HG02571 (cell line): ENCODE results near the gene SUCLG1.
"Not testable (repeated sequence)": the region's sequence is repeated elsewhere in the genome, so short reads cannot be mapped to it uniquely, and the experiment has no call there.

Experiments
- ATAC-seq: cut with Tn5 transposase; IDR thresholded peaks from one replicate; pipeline ENCODE4 v1.9.1; 2021; ENCODE audit warnings: mild to moderate bottlenecking, moderate library complexity; ENCODE audit not compliant: unreplicated experiment

Gene SUCLG1

DNA sequence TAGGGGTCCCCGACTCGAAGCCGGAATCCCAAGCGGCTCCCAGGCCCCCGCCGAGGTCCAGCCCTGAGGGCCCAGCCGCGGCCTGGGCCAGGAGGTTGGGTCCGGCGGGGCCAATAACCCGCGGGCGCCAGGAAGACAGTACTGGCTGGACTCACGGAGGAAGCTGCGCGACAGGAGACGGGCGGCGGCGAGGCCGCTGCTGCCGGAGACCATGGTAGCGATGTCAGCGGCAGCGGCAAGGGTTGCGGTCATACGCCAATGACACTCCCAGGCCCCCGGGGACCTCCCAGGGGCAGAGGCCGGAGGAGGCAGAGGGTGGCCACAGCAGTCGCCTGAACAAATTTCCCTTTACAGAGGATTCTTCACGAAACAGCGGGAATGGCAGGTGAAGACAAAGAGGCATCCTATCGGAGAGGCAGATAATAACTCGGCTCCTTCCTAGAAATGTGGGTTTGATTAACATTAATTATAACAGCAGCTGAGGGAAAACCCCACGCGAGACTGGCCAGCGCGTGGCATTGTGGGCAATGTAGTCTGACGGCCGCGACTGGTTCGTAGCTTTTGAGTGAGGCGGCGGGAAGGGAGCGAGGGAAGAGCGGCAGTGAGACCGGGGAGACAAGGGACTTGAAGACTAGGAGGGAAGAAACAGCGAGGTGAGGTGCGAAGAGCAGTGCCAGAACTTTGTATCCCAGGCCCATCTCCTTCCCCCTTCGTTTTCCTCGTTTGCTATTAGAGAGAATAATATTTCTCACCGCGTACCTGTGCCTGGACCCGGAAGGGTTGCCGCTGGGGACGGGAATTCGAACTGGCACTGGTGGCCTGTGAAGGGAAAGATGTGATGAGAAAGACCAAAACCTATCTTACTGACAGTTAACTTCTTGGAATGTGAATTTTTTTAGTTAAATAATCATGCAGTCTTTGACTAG is at the start of gene SUCLG1:
TSS of gene SUCLG1 (minus strand) at position 263 of the 926 bp plus-strand sequence. CDS start at position 252, 11 bp downstream.
- ATAC-seq: peak; percentile 94

- ATAC-seq: no peak
These were observed 39.2 kb upstream of the SUCLG1 start for GRCh38 chr2:84498150-84498799.

DNA sequence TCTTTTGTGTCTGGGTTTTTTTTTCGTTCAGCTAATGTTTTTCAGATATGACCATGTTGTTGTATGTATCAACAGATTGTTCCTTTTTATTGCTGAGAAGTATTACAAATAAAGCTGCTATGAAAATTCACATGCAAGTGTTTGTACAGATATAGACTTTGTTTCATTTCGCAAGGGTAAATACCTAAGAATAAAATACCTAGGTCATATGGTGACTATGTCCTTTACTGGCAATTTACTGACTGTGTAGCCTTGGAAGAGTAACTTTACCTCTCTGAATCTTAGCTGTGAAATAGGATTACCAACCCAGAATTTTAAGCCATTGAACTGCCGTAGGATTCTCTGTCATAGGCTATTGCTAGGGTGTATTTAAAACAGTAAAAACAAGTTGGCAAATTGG is 38.2 kb upstream of the SUCLG1 start:
- no peak for ATAC-seq

GRCh38 chr2:84496386-84496785 is 37.3 kb upstream of the SUCLG1 start:
- no peak for ATAC-seq

GRCh38 chr2:84495539-84496146 is 36.6 kb upstream of the SUCLG1 start:
- peak; percentile 74 for ATAC-seq

- no peak for ATAC-seq
These were observed 35.0 kb upstream of the SUCLG1 start for GRCh38 chr2:84494070-84494469.

DNA sequence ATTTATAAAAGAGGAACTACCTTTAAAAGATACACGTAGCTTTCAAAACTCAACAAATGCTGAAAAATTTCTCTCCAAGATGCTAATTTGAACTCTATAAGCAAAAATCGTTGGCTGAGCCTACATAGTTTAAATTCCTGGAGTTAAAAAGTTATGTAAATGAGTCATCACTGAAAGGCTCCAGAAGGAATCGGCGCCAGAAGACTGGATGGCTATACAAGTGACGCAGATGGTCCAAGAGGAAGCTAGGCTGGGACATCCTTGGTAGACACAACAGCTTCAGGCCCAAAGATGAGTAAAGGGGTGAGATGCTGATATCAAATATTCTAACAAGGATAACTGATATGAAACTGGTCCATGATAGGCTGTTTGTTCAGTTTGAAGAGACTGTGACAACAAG is 34.4 kb upstream of the SUCLG1 start:
- ATAC-seq: no peak

- no peak for ATAC-seq
These were observed 33.5 kb upstream of the SUCLG1 start for GRCh38 chr2:84492571-84492970.

DNA sequence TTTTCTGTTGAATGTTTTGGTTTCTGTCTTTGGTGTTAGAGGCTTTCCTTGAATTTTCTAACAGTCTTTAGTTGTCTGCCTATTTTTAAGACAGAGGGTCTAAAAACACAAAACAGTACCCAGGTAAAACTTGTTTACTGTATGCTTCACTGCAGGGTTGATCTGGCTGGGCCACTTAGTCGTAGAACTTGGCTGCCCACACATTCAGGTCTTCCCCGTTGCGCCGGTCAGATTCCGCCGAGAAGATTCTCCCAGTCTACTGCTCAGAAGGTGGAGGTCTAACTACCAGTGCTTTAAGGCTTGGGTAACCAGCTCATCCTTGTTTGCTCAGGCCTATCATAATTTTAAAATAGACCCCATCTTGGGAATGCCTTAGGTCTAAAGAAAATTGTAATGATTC is 32.7 kb upstream of the SUCLG1 start:
- ATAC-seq: no peak

DNA sequence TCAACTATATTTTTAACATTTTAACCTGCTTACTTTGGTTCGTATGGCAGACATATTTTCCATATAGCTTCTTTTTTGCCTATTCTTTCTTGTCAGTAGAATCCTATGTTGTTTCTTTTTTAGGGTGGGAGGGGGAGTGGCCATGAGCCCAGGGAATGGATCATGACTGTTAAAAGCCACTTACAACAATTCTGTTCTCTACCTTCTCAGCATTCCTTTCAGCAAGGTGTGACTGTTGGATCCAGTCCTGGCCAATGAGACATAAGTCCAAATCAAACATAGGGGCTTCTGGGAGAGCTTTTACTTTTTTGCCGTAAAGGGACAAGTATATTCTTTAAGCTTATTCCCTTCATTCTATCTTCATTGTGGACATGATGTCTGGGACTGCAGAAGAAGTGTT is 32.2 kb upstream of the SUCLG1 start:
- ATAC-seq: no peak

DNA sequence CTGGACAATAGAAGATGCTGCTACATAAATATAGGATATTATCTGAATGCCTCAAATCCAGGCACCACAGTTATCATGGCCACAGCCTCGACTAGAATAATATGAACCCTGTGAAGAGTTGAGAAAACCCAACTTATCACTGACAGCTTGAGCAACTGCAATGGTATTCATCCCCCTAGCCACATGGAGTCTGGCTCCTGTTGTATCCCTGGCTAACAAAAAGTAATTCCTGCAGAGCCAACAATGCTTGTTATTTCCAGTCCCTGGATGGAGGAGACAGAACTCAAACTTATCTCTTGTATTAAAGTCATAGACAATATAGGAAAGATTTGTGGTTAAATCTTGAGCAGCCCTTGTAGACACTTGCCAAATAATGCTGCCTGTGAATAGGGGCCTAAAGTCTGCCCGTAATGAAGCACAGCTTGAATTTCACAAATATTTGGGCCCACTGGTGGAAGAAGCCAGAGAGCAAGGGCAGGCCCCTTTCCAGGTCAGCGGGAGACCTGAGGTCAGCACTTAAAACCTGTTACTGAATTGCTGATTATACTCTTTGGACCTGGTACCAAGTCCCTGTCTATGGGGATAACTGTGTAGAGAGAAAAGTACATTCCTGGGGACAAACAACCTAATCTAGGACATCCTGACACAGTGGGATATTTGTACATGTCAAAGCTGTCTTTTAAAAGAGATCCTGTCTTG is 28.4 kb upstream of the SUCLG1 start:
- ATAC-seq: no peak

DNA sequence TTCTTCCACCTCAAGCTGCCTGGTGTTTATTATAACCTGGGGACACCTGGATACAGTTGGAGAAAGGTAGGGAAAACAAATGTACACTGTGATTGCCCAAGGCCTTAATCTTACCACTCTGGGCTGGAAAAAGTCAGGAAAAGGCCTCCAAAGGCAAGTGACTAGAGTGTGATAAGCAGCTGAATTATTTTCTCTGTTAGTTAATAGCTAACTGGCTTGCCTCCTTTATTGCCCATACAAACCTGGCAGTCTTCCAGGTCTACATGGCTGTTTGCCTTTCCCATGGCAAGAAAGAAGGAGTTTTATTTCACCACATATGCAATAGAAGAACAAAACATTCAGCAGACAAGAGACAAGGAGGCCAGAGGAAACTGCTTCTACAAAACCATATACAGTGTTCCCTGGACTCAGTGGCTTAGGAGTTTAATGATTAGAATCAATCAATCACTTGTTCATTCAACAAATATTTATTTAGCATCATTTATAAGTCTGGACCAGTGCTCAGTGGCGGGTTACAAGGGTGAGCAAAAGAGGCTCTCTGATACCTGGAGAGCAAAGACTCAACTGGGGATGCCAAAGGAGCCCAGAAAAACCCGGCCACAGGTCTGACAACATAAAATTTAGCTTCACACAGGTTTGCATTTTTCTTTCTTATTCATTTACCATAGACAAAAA is 27.5 kb upstream of the SUCLG1 start:
- no peak for ATAC-seq

GRCh38 chr2:84483320-84483719 is 24.2 kb upstream of the SUCLG1 start:
- no peak for ATAC-seq

DNA sequence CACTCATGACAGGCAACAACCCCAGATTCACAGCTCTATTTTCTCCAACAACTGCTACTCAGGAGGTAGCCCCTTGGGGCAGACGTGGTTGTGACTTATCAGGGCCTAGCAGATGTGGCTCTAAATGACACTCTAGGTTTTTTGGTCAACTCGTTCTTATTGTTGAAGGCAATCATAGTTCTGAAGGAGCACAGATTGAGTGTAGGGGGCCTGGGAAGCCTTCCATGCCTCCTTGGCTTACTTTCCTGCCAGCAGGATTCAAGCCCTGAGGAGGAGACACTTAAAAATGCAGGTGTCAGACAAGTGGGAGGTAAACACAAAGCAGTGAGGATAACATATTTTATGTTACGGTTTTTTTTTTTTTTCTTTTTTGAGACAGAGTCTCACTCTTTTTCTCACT is 23.5 kb upstream of the SUCLG1 start:
- no peak for ATAC-seq

DNA sequence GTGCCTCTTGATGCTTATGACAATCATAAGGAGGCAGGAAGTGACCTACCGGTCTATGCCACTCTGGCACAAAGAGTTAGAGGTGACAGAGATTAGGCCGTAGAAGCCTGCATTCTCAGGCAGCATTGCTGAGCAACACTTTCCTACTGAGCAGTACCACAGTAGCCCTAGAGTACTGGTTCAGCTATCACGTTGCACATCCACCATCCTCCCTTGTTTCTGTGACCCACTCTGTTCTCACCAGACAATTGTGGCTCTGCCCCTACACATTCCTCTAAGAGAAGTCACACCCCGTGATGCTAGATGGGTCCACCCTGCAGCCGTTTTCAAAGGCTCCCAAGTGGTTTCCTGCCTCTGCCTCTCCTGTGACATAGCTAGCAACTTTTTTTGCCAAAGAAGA is 22.6 kb upstream of the SUCLG1 start:
- ATAC-seq: no peak

DNA sequence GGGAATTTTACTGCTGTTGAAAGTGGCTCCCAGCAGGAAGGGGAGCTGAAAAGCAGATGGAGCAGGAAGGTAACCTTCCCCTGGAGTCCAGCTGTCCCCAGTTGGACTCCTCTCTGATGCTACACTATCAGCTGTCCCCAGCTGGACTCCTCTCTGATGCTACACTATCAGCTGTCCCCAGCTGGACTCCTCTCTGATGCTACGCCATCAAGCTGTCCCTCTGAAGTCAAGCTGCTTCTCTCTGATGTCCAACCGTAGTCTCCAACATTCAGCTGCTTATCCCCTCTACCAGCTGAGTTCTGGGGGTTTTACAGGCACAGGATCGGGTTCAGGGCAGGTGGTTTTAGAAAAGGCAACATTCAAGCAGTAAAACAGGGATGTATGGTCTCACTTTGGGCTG is 19.8 kb upstream of the SUCLG1 start:
- ATAC-seq: no peak

DNA sequence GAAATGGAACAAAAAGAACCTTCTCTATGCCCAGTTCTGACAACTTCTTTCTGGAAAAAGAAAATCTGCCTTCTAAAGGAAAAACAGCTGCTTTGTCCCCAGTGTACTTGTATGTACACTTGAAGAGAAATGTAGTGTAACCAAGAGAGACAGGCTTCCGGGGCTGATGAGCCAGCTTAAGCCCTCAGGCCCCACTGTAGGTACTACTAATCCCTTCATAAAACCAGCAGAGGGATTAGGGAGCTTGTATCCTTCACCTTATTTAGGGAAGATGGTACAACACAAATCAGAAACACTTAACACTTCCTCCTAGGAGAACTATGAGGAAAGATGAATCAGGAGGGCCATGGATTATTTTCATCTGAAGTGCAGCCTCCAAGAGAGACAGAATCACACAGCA is 18.8 kb upstream of the SUCLG1 start:
- ATAC-seq: no peak

DNA sequence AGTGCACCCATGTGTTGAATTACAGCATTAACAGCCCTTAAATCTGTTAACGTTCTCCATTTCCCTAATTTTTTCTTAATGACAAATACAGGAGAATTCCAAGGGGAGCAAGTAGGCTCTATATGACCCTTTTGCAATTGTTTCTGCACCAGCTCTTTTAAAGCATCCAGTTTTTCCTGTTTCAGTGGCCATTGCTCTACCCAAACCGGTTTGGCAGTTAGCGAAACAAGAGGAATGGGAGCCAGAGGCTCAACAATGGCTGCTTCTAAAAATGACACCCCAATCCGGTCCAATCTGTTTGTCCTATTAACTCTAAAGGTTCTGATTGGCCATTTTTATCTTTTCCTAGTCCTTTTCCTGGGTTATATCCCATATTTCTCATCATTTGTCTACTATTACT is 15.1 kb upstream of the SUCLG1 start:
- no peak for ATAC-seq

DNA sequence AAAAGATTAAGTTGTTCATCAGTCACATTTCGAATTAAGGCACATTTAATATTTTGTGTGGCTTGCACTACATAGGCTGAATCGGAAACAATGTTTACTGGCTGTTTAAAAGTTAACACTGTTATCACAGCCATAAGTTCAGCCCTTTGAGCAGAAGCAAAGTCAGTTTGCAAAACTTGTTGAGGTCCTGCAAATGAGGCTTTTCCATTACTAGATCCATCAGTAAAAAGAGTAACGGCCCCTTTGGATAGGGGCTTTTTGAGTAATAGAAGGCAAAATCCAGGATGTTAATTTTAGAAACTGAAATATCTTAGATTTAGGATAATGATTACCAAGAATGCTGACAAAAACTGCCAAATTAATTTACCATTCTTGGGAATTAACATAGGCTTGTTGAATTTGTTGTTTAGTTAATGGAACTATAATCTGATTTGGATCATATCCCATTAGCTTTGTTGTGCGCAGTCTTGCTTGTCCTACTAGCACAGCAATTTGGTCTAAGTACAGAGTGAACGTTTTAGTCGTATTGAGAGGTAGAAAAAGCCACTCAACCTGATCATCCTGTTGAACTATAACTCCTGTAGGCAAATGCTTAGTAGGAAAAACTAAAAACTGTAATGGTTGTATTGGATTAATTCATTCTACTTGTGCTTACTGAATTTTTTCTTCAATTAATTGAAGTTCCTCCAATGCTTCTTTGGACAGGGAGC is 13.9 kb upstream of the SUCLG1 start:
- no peak for ATAC-seq

GRCh38 chr2:84472423-84472822 is 13.3 kb upstream of the SUCLG1 start:
- not testable (repeated sequence) for ATAC-seq
